H9 (cell line): ENCODE results near the gene STX7. TPM values are rescaled to one million over a fixed set of nuclear protein-coding genes. Genes with fewer than 3 reads are reported as not detected.

ENCODE experiments used
- DNase-seq: peaks from one replicate; pipeline ENCODE4 v3.0.0-alpha.2; 2017
- H2AFZ ChIP-seq: one replicate; pipeline ENCODE4 v1.6.1; 2013; ENCODE audit warnings: mild to moderate bottlenecking, low read length, control low read depth, moderate library complexity
- H2AK5ac ChIP-seq: 2 replicates; pipeline ENCODE4 v1.6.1; 2013; ENCODE audit warnings: low read length, control low read depth, mixed read lengths; ENCODE audit not compliant: insufficient read length
- H2BK120ac ChIP-seq: one replicate; pipeline ENCODE4 v1.6.1; 2013; ENCODE audit warnings: low read depth, mild to moderate bottlenecking, low read length, control low read depth, inconsistent platforms; ENCODE audit not compliant: poor library complexity, severe bottlenecking
- H2BK12ac ChIP-seq: 2 replicates; pipeline ENCODE4 v1.6.1; 2013; ENCODE audit warnings: low read length, control low read depth, mixed read lengths, low read depth; ENCODE audit not compliant: insufficient read length
- H2BK15ac ChIP-seq: 2 replicates; pipeline ENCODE4 v1.6.1; 2013; ENCODE audit warnings: low read depth, low read length, control low read depth
- H2BK20ac ChIP-seq: one replicate; pipeline ENCODE4 v1.6.1; 2013; ENCODE audit warnings: low read depth, mild to moderate bottlenecking, low read length, control low read depth, inconsistent platforms; ENCODE audit not compliant: poor library complexity, severe bottlenecking
- H2BK5ac ChIP-seq: 2 replicates; pipeline ENCODE4 v1.6.1; 2013; ENCODE audit warnings: low read length, control low read depth, mixed read lengths; ENCODE audit not compliant: insufficient read length
- H3K14ac ChIP-seq: 2 replicates; pipeline ENCODE4 v1.6.1; 2013; ENCODE audit warnings: low read length, control low read depth; ENCODE audit not compliant: insufficient read depth
- H3K18ac ChIP-seq: 2 replicates; pipeline ENCODE4 v1.6.1; 2013; ENCODE audit warnings: low read depth, mild to moderate bottlenecking, mixed read lengths, low read length, control low read depth; ENCODE audit not compliant: insufficient read length
- H3K23ac ChIP-seq: 2 replicates; pipeline ENCODE4 v1.6.1; 2013; ENCODE audit warnings: low read length, control low read depth, mixed read lengths, low read depth; ENCODE audit not compliant: insufficient read length
- H3K23me2 ChIP-seq: 2 replicates; pipeline ENCODE4 v1.6.1; 2013; ENCODE audit warnings: low read depth, mild to moderate bottlenecking, mixed read lengths, low read length, control low read depth; ENCODE audit not compliant: insufficient read length, poor library complexity, severe bottlenecking
- H3K27ac ChIP-seq: 2 replicates; pipeline ENCODE4 v1.5.1; 2013; ENCODE audit warnings: low read length, control low read depth, mixed read lengths, low read depth; ENCODE audit not compliant: insufficient read length
- H3K27me3 ChIP-seq: 2 replicates; pipeline ENCODE4 v1.6.1; 2013; ENCODE audit warnings: low read length, control low read depth, inconsistent platforms; ENCODE audit not compliant: insufficient read depth
- H3K4ac ChIP-seq: 2 replicates; pipeline ENCODE4 v1.6.1; 2013; ENCODE audit warnings: low read depth, mild to moderate bottlenecking, control low read depth, inconsistent platforms, low read length, moderate library complexity
- H3K4me1 ChIP-seq: 2 replicates; pipeline ENCODE4 v1.6.1; 2013; ENCODE audit warnings: low read length, control low read depth, inconsistent platforms; ENCODE audit not compliant: insufficient read depth
- H3K4me2 ChIP-seq: 2 replicates; pipeline ENCODE4 v1.6.1; 2013; ENCODE audit warnings: low read length, control low read depth, mixed read lengths; ENCODE audit not compliant: insufficient read length, insufficient read depth
- H3K56ac ChIP-seq: 2 replicates; pipeline ENCODE4 v1.6.1; 2013; ENCODE audit warnings: low read depth, mild to moderate bottlenecking, mixed read lengths, low read length, control low read depth; ENCODE audit not compliant: insufficient read length
- H3K79me1 ChIP-seq: 2 replicates; pipeline ENCODE4 v1.6.1; 2013; ENCODE audit warnings: low read depth, mild to moderate bottlenecking, moderate library complexity, low read length, control low read depth, inconsistent platforms; ENCODE audit not compliant: insufficient read depth, poor library complexity, severe bottlenecking
- H3K79me2 ChIP-seq: 2 replicates; pipeline ENCODE4 v1.6.1; 2013; ENCODE audit warnings: low read length, control low read depth, inconsistent platforms; ENCODE audit not compliant: insufficient read depth
- H3K9ac ChIP-seq: 2 replicates; pipeline ENCODE4 v1.6.1; 2013; ENCODE audit warnings: low read length, control low read depth, mixed read lengths; ENCODE audit not compliant: insufficient read length; ENCODE audit errors: extremely low read depth
- H3K9me3 ChIP-seq: one replicate; pipeline ENCODE4 v1.6.1; 2013; ENCODE audit warnings: low read depth, low read length, inconsistent platforms; ENCODE audit not compliant: control insufficient read depth
- H3T11ph ChIP-seq: one replicate; pipeline ENCODE4 v1.6.1; 2013; ENCODE audit warnings: mild to moderate bottlenecking, low read length, control low read depth, inconsistent platforms
- H4K20me1 ChIP-seq: one replicate; pipeline ENCODE4 v1.6.1; 2013; ENCODE audit not compliant: control insufficient read depth, insufficient read length, insufficient read depth
- H4K5ac ChIP-seq: 2 replicates; pipeline ENCODE4 v1.6.1; 2013; ENCODE audit warnings: low read depth, mild to moderate bottlenecking, mixed read lengths, low read length, control low read depth; ENCODE audit not compliant: insufficient read length
- H4K8ac ChIP-seq: replicated peaks from 2 replicates; pipeline ENCODE4 v1.6.1; 2013; ENCODE audit warnings: low read length, control low read depth, mixed read lengths, low read depth; ENCODE audit not compliant: insufficient read length
- H4K91ac ChIP-seq: 2 replicates; pipeline ENCODE4 v1.6.1; 2013; ENCODE audit warnings: low read depth, mild to moderate bottlenecking, moderate library complexity, mixed read lengths, low read length, control low read depth; ENCODE audit not compliant: insufficient read length
- H3K27ac Mint-ChIP-seq, 3 experiments: 2 replicates in 2 of 3; 3 replicates in 1 of 3; pipeline ENCODE4 v1.8.0; 2020 to 2021; ENCODE audit warnings: mixed read lengths in 3 of 3, mild to moderate bottlenecking in 1 of 3, moderate library complexity in 1 of 3
- H3K27me3 Mint-ChIP-seq: 2 replicates; pipeline ENCODE4 v1.8.0; 2021; ENCODE audit warnings: low read depth, mild to moderate bottlenecking, moderate library complexity, mixed read lengths
- H3K36me3 Mint-ChIP-seq, 3 experiments: 2 replicates in 2 of 3; 3 replicates in 1 of 3; pipeline ENCODE4 v1.8.0; 2020 to 2021; ENCODE audit warnings: low read depth in 3 of 3, mixed read lengths in 3 of 3; ENCODE audit not compliant: insufficient read depth in 1 of 3
- H3K4me1 Mint-ChIP-seq, 2 experiments: 2 replicates each; pipeline ENCODE4 v1.8.0; 2020; ENCODE audit warnings: mixed read lengths in 2 of 2
- H3K4me3 Mint-ChIP-seq, 2 experiments: 2 replicates in 1 of 2; 3 replicates in 1 of 2; pipeline ENCODE4 v1.8.0; 2020 to 2021; ENCODE audit warnings: mild to moderate bottlenecking in 2 of 2, mixed read lengths in 2 of 2, moderate library complexity in 1 of 2
- H3K9me3 Mint-ChIP-seq, 2 experiments: 2 replicates in 1 of 2; 3 replicates in 1 of 2; pipeline ENCODE4 v1.8.0; 2020; ENCODE audit warnings: mild to moderate bottlenecking in 2 of 2, mixed read lengths in 2 of 2, moderate library complexity in 1 of 2
- CTCF ChIP-seq: fragments of 200-600 bp; sonication (generic); conservative IDR thresholded peaks from 3 replicates; pipeline ENCODE4 v1.8.0; 2021; ENCODE audit warnings: antibody characterized with exemption, mild to moderate bottlenecking
- WGBS: extraction: QIAGEN DNeasy Blood & Tissue Kit; methylation state at CpG from one replicate; pipeline ENCODE4 v1.1.7; 2013; ENCODE audit warnings: missing lambda C conversion rate, low lambda C conversion rate, mixed read lengths; ENCODE audit not compliant: insufficient read length; ENCODE audit errors: extremely low coverage; 5-methylcytosine and 5-hydroxymethylcytosine counted together
- total RNA-seq: library from RNA; stranded (reverse); gene quantifications from 2 replicates; pipeline ENCODE4 v1.2.1, GENCODE V29; 2021

The STX7 gene
- total RNA-seq, 1 experiment from 2014 or later = 30.0 TPM

GRCh38 chr6:132484680-132485018, 28.3 kb downstream of the STX7 start:
- Mint-ChIP-seq H3K36me3 (no peaks in the 10 kb centered on the region; a peak in 2 of 7 replicates), H3K27ac (no peak overlapping the region; a peak in 1 of 7 replicates), H3K27me3 (no peaks in the 10 kb centered on the region), H3K4me1 (peaks cover 3% of the 10 kb centered on the region in 2 experiments; a peak in 2 of 4 replicates), H3K9me3 (no peaks in the 10 kb centered on the region), H3K4me3 (no peak overlapping the region)
- H3K23ac ChIP-seq = no peak overlapping the region
- no peak overlapping the region for H2AFZ ChIP-seq
- no peaks in the 10 kb centered on the region for H4K20me1 ChIP-seq
- H3K27ac ChIP-seq = no peak overlapping the region
- H4K8ac ChIP-seq = no peak overlapping the region
- no peak overlapping the region for H3T11ph ChIP-seq
- no CpG with 5 or more reads among the region's 4 CpGs for WGBS
- no peak overlapping the region for H3K56ac ChIP-seq
- no peak overlapping the region for H2BK12ac ChIP-seq
- H3K9me3 ChIP-seq = no peaks in the 10 kb centered on the region
- H2AK5ac ChIP-seq = no peak overlapping the region
- H2BK15ac ChIP-seq = no peak overlapping the region
- no peaks in the 10 kb centered on the region for H3K79me1 ChIP-seq
- no peak overlapping the region for H4K5ac ChIP-seq
- H3K14ac ChIP-seq = no peak overlapping the region
- H3K23me2 ChIP-seq = no peaks in the 10 kb centered on the region
- H3K9ac ChIP-seq = no peak overlapping the region
- no peak for TF ChIP-seq CTCF
- no peaks in the 10 kb centered on the region for H3K4me1 ChIP-seq
- H3K79me2 ChIP-seq = no peaks in the 10 kb centered on the region; the same call in 1 of the 2 replicates
- no peak overlapping the region for H3K18ac ChIP-seq
- no peak overlapping the region for H2BK20ac ChIP-seq
- H3K27me3 ChIP-seq = no peaks in the 10 kb centered on the region
- no peak overlapping the region for H4K91ac ChIP-seq
- no peak overlapping the region for H2BK5ac ChIP-seq
- H2BK120ac ChIP-seq = no peak overlapping the region
- no peak for DNase-seq
- no peak overlapping the region for H3K4ac ChIP-seq
- H3K4me2 ChIP-seq = no peak overlapping the region
